H9 (cell line): ENCODE measurements around the gene CPA2. TPM values are rescaled to one million over a fixed set of nuclear protein-coding genes. Genes with fewer than 3 reads are reported as not detected.

Experiments
- DNase-seq: peaks from one replicate; pipeline ENCODE4 v3.0.0-alpha.2; 2017
- H2AFZ ChIP-seq: one replicate; pipeline ENCODE4 v1.6.1; 2013; ENCODE audit warnings: mild to moderate bottlenecking, low read length, control low read depth, moderate library complexity
- H2AK5ac ChIP-seq: 2 replicates; pipeline ENCODE4 v1.6.1; 2013; ENCODE audit warnings: low read length, control low read depth, mixed read lengths; ENCODE audit not compliant: insufficient read length
- H2BK120ac ChIP-seq: one replicate; pipeline ENCODE4 v1.6.1; 2013; ENCODE audit warnings: low read depth, mild to moderate bottlenecking, low read length, control low read depth, inconsistent platforms; ENCODE audit not compliant: poor library complexity, severe bottlenecking
- H2BK12ac ChIP-seq: 2 replicates; pipeline ENCODE4 v1.6.1; 2013; ENCODE audit warnings: low read length, control low read depth, mixed read lengths, low read depth; ENCODE audit not compliant: insufficient read length
- H2BK15ac ChIP-seq: 2 replicates; pipeline ENCODE4 v1.6.1; 2013; ENCODE audit warnings: low read depth, low read length, control low read depth
- H2BK20ac ChIP-seq: one replicate; pipeline ENCODE4 v1.6.1; 2013; ENCODE audit warnings: low read depth, mild to moderate bottlenecking, low read length, control low read depth, inconsistent platforms; ENCODE audit not compliant: poor library complexity, severe bottlenecking
- H2BK5ac ChIP-seq: 2 replicates; pipeline ENCODE4 v1.6.1; 2013; ENCODE audit warnings: low read length, control low read depth, mixed read lengths; ENCODE audit not compliant: insufficient read length
- H3K14ac ChIP-seq: 2 replicates; pipeline ENCODE4 v1.6.1; 2013; ENCODE audit warnings: low read length, control low read depth; ENCODE audit not compliant: insufficient read depth
- H3K18ac ChIP-seq: 2 replicates; pipeline ENCODE4 v1.6.1; 2013; ENCODE audit warnings: low read depth, mild to moderate bottlenecking, mixed read lengths, low read length, control low read depth; ENCODE audit not compliant: insufficient read length
- H3K23ac ChIP-seq: 2 replicates; pipeline ENCODE4 v1.6.1; 2013; ENCODE audit warnings: low read length, control low read depth, mixed read lengths, low read depth; ENCODE audit not compliant: insufficient read length
- H3K23me2 ChIP-seq: 2 replicates; pipeline ENCODE4 v1.6.1; 2013; ENCODE audit warnings: low read depth, mild to moderate bottlenecking, mixed read lengths, low read length, control low read depth; ENCODE audit not compliant: insufficient read length, poor library complexity, severe bottlenecking
- H3K27ac ChIP-seq: 2 replicates; pipeline ENCODE4 v1.5.1; 2013; ENCODE audit warnings: low read length, control low read depth, mixed read lengths, low read depth; ENCODE audit not compliant: insufficient read length
- H3K27me3 ChIP-seq: 2 replicates; pipeline ENCODE4 v1.6.1; 2013; ENCODE audit warnings: low read length, control low read depth, inconsistent platforms; ENCODE audit not compliant: insufficient read depth
- H3K4ac ChIP-seq: 2 replicates; pipeline ENCODE4 v1.6.1; 2013; ENCODE audit warnings: low read depth, mild to moderate bottlenecking, control low read depth, inconsistent platforms, low read length, moderate library complexity
- H3K4me1 ChIP-seq: 2 replicates; pipeline ENCODE4 v1.6.1; 2013; ENCODE audit warnings: low read length, control low read depth, inconsistent platforms; ENCODE audit not compliant: insufficient read depth
- H3K4me2 ChIP-seq: 2 replicates; pipeline ENCODE4 v1.6.1; 2013; ENCODE audit warnings: low read length, control low read depth, mixed read lengths; ENCODE audit not compliant: insufficient read length, insufficient read depth
- H3K56ac ChIP-seq: 2 replicates; pipeline ENCODE4 v1.6.1; 2013; ENCODE audit warnings: low read depth, mild to moderate bottlenecking, mixed read lengths, low read length, control low read depth; ENCODE audit not compliant: insufficient read length
- H3K79me1 ChIP-seq: 2 replicates; pipeline ENCODE4 v1.6.1; 2013; ENCODE audit warnings: low read depth, mild to moderate bottlenecking, moderate library complexity, low read length, control low read depth, inconsistent platforms; ENCODE audit not compliant: insufficient read depth, poor library complexity, severe bottlenecking
- H3K79me2 ChIP-seq: 2 replicates; pipeline ENCODE4 v1.6.1; 2013; ENCODE audit warnings: low read length, control low read depth, inconsistent platforms; ENCODE audit not compliant: insufficient read depth
- H3K9ac ChIP-seq: 2 replicates; pipeline ENCODE4 v1.6.1; 2013; ENCODE audit warnings: low read length, control low read depth, mixed read lengths; ENCODE audit not compliant: insufficient read length; ENCODE audit errors: extremely low read depth
- H3K9me3 ChIP-seq: one replicate; pipeline ENCODE4 v1.6.1; 2013; ENCODE audit warnings: low read depth, low read length, inconsistent platforms; ENCODE audit not compliant: control insufficient read depth
- H3T11ph ChIP-seq: one replicate; pipeline ENCODE4 v1.6.1; 2013; ENCODE audit warnings: mild to moderate bottlenecking, low read length, control low read depth, inconsistent platforms
- H4K20me1 ChIP-seq: one replicate; pipeline ENCODE4 v1.6.1; 2013; ENCODE audit not compliant: control insufficient read depth, insufficient read length, insufficient read depth
- H4K5ac ChIP-seq: 2 replicates; pipeline ENCODE4 v1.6.1; 2013; ENCODE audit warnings: low read depth, mild to moderate bottlenecking, mixed read lengths, low read length, control low read depth; ENCODE audit not compliant: insufficient read length
- H4K8ac ChIP-seq: replicated peaks from 2 replicates; pipeline ENCODE4 v1.6.1; 2013; ENCODE audit warnings: low read length, control low read depth, mixed read lengths, low read depth; ENCODE audit not compliant: insufficient read length
- H4K91ac ChIP-seq: 2 replicates; pipeline ENCODE4 v1.6.1; 2013; ENCODE audit warnings: low read depth, mild to moderate bottlenecking, moderate library complexity, mixed read lengths, low read length, control low read depth; ENCODE audit not compliant: insufficient read length
- H3K27ac Mint-ChIP-seq, 3 experiments: 2 replicates in 2 of 3; 3 replicates in 1 of 3; pipeline ENCODE4 v1.8.0; 2020 to 2021; ENCODE audit warnings: mixed read lengths in 3 of 3, mild to moderate bottlenecking in 1 of 3, moderate library complexity in 1 of 3
- H3K27me3 Mint-ChIP-seq: 2 replicates; pipeline ENCODE4 v1.8.0; 2021; ENCODE audit warnings: low read depth, mild to moderate bottlenecking, moderate library complexity, mixed read lengths
- H3K36me3 Mint-ChIP-seq, 3 experiments: 2 replicates in 2 of 3; 3 replicates in 1 of 3; pipeline ENCODE4 v1.8.0; 2020 to 2021; ENCODE audit warnings: low read depth in 3 of 3, mixed read lengths in 3 of 3; ENCODE audit not compliant: insufficient read depth in 1 of 3
- H3K4me1 Mint-ChIP-seq, 2 experiments: 2 replicates each; pipeline ENCODE4 v1.8.0; 2020; ENCODE audit warnings: mixed read lengths in 2 of 2
- H3K4me3 Mint-ChIP-seq, 2 experiments: 2 replicates in 1 of 2; 3 replicates in 1 of 2; pipeline ENCODE4 v1.8.0; 2020 to 2021; ENCODE audit warnings: mild to moderate bottlenecking in 2 of 2, mixed read lengths in 2 of 2, moderate library complexity in 1 of 2
- H3K9me3 Mint-ChIP-seq, 2 experiments: 2 replicates in 1 of 2; 3 replicates in 1 of 2; pipeline ENCODE4 v1.8.0; 2020; ENCODE audit warnings: mild to moderate bottlenecking in 2 of 2, mixed read lengths in 2 of 2, moderate library complexity in 1 of 2
- CTCF ChIP-seq: fragments of 200-600 bp; sonication (generic); conservative IDR thresholded peaks from 3 replicates; pipeline ENCODE4 v1.8.0; 2021; ENCODE audit warnings: antibody characterized with exemption, mild to moderate bottlenecking
- WGBS: extraction: QIAGEN DNeasy Blood & Tissue Kit; methylation state at CpG from one replicate; pipeline ENCODE4 v1.1.7; 2013; ENCODE audit warnings: missing lambda C conversion rate, low lambda C conversion rate, mixed read lengths; ENCODE audit not compliant: insufficient read length; ENCODE audit errors: extremely low coverage; 5-methylcytosine and 5-hydroxymethylcytosine counted together
- total RNA-seq: library from RNA; stranded (reverse); gene quantifications from 2 replicates; pipeline ENCODE4 v1.2.1, GENCODE V29; 2021

The CPA2 gene
- total RNA-seq, 1 experiment from 2014 or later = not detected

DNA sequence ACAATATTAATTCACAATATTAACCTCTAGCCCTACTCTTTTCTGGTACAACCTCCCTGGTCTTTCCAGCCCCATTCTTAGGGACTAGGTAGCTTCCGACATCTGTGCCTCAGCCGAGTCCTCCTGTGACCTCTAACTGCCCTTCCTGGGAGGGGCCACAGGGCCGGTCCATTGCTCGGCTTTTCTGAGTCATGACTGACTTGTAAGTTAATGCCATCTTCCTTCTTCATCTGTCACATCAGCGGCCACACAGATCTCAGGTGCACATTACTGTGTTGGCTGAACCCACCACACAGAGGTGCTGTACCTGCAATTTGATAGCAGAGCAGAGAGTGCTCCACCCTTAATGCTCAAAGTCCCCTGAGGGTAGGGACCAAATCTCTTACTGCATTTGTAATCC lies 22.2 kb downstream of the CPA2 start:
- TF ChIP-seq CTCF = no peak
- no peaks in the 10 kb centered on the region for H3K23me2 ChIP-seq
- H3K27ac ChIP-seq = no peak overlapping the region
- no peak for DNase-seq
- no peak overlapping the region for H2BK120ac ChIP-seq
- no peak overlapping the region for H3T11ph ChIP-seq
- no peak overlapping the region for H3K18ac ChIP-seq
- H2AFZ ChIP-seq = no peak overlapping the region
- H2BK20ac ChIP-seq = no peak overlapping the region
- H2AK5ac ChIP-seq = no peak overlapping the region
- no peak overlapping the region for H2BK5ac ChIP-seq
- Mint-ChIP-seq H3K4me1 (no peaks in the 10 kb centered on the region; a peak in 1 of 4 replicates), H3K27ac (no peak overlapping the region; a peak in 1 of 7 replicates), H3K36me3 (no peaks in the 10 kb centered on the region; a peak in 1 of 7 replicates), H3K4me3 (no peak overlapping the region), H3K9me3 (peaks cover 0 to 3% of the 10 kb centered on the region in 2 experiments; a peak in 1 of 5 replicates), H3K27me3 (no peaks in the 10 kb centered on the region; the same call in 1 of the 2 replicates)
- H3K4ac ChIP-seq = no peak overlapping the region
- no peak overlapping the region for H3K23ac ChIP-seq
- no peaks in the 10 kb centered on the region for H3K27me3 ChIP-seq
- no peak overlapping the region for H3K56ac ChIP-seq
- no peak overlapping the region for H3K14ac ChIP-seq
- H3K79me1 ChIP-seq = no peaks in the 10 kb centered on the region
- H3K4me1 ChIP-seq = no peaks in the 10 kb centered on the region
- no CpG with 5 or more reads among the region's 5 CpGs for WGBS
- H2BK15ac ChIP-seq = no peak overlapping the region
- H4K91ac ChIP-seq = no peak overlapping the region
- no peaks in the 10 kb centered on the region for H4K20me1 ChIP-seq
- H2BK12ac ChIP-seq = no peak overlapping the region
- no peak overlapping the region for H3K4me2 ChIP-seq
- no peaks in the 10 kb centered on the region for H3K79me2 ChIP-seq
- H4K5ac ChIP-seq = no peak overlapping the region
- H4K8ac ChIP-seq = no peak overlapping the region
- H3K9me3 ChIP-seq = no peaks in the 10 kb centered on the region
- H3K9ac ChIP-seq = no peak overlapping the region
